SK-N-SH (cell line): ENCODE results near the gene DAB1. TPM values are rescaled to one million over a fixed set of nuclear protein-coding genes. Genes with fewer than 3 reads are reported as not detected.

ENCODE experiments used
- CTCF ChIA-PET: fragments of 300-600, 350-600 bp; formaldehyde crosslinking; extraction: SDS; loops from one replicate; lab custom pipeline; 2021; lab: Yijun Ruan, JAX
- POLR2A ChIA-PET: fragments of 350-600 bp; sonication (Branson Sonifier 250); formaldehyde crosslinking; extraction: SDS; loops from one replicate; lab custom pipeline; 2020; ENCODE audit warnings: antibody characterized with exemption, inconsistent platforms; lab: Yijun Ruan, JAX
- DNase-seq: peaks from one replicate; pipeline ENCODE4 v3.0.0; 2012
- H2AFZ ChIP-seq: fragments of 200-600 bp; sonication (generic); 2 replicates; pipeline ENCODE4 v1.8.1; 2016; ENCODE audit warnings: antibody characterized with exemption, mild to moderate bottlenecking, low read depth
- H3F3A ChIP-seq: fragments of 200-600 bp; sonication (generic); replicated peaks from 2 replicates; pipeline ENCODE3; 2016; ENCODE audit warnings: antibody characterized with exemption, mild to moderate bottlenecking; ENCODE audit not compliant: insufficient read depth
- H3K27ac ChIP-seq, 2 experiments: fragments of 200-500 bp in 1 of 2; fragments of 200-600 bp in 1 of 2; sonication (Bioruptor generic) in 1 of 2; sonication (generic), shearing (Covaris generic) in 1 of 2; 2 replicates each; pipeline versions ENCODE4 v1.5.1 to v1.6.1; 2014 to 2016; ENCODE audit warnings: low read depth in 2 of 2, inconsistent platforms in 1 of 2, low read length in 1 of 2, mild to moderate bottlenecking in 1 of 2, mixed read lengths in 1 of 2
- H3K27me3 ChIP-seq: fragments of 200-600 bp; sonication (generic), shearing (Covaris generic); 2 replicates; pipeline ENCODE4 v1.6.1; 2016; ENCODE audit warnings: mixed run types; ENCODE audit not compliant: insufficient read depth
- H3K36me3 ChIP-seq, 2 experiments: fragments of 200-500 bp in 1 of 2; fragments of 200-600 bp in 1 of 2; sonication (Bioruptor generic) in 1 of 2; sonication (generic) in 1 of 2; replicated peaks in 1 of 2; 2 replicates each; pipeline versions ENCODE3 to v1.5.1; 2014 to 2016; ENCODE audit warnings: low read length in 1 of 2, mild to moderate bottlenecking in 1 of 2; ENCODE audit not compliant: insufficient read depth in 2 of 2, control insufficient read depth in 1 of 2
- H3K4me1 ChIP-seq, 2 experiments: fragments of 200-500 bp in 1 of 2; fragments of 200-600 bp in 1 of 2; sonication (Bioruptor generic) in 1 of 2; sonication (generic), shearing (Covaris generic) in 1 of 2; 2 replicates each; pipeline versions ENCODE4 v1.5.1 to v1.6.1; 2014 to 2016; ENCODE audit warnings: low read depth in 1 of 2, low read length in 1 of 2, mixed run types in 1 of 2; ENCODE audit not compliant: insufficient read depth in 2 of 2, control insufficient read depth in 1 of 2
- H3K4me2 ChIP-seq: fragments of 200-600 bp; sonication (generic), shearing (Covaris generic); 2 replicates; pipeline ENCODE4 v1.6.1; 2017; ENCODE audit warnings: mixed run types
- H3K4me3 ChIP-seq, 2 experiments: fragments of 200-500 bp in 1 of 2; fragments of 200-600 bp in 1 of 2; sonication (Bioruptor generic) in 1 of 2; sonication (generic), shearing (Covaris generic) in 1 of 2; 2 replicates each; pipeline versions ENCODE4 v1.5.1 to v1.8.1; 2014 to 2016; ENCODE audit warnings: low read depth in 2 of 2, inconsistent platforms in 1 of 2, low read length in 1 of 2, mild to moderate bottlenecking in 1 of 2, mixed read lengths in 1 of 2, moderate library complexity in 1 of 2
- H3K79me2 ChIP-seq: fragments of 200-600 bp; sonication (generic); 2 replicates; pipeline ENCODE4 v1.8.1; 2017; ENCODE audit warnings: mild to moderate bottlenecking; ENCODE audit not compliant: insufficient read depth
- H3K9ac ChIP-seq: fragments of 200-600 bp; sonication (generic); 2 replicates; pipeline ENCODE4 v1.6.1; 2017; ENCODE audit warnings: mixed run types
- H3K9me2 ChIP-seq: fragments of 200-600 bp; sonication (generic); 2 replicates; pipeline ENCODE4 v1.6.1; 2017; ENCODE audit warnings: mixed run types
- H3K9me3 ChIP-seq: fragments of 200-600 bp; sonication (generic); 2 replicates; pipeline ENCODE4 v1.6.1; 2017; ENCODE audit warnings: mixed run types, mild to moderate bottlenecking, moderate library complexity
- H4K20me1 ChIP-seq: fragments of 200-600 bp; sonication (generic); 2 replicates; pipeline ENCODE4 v1.6.1; 2017; ENCODE audit warnings: mild to moderate bottlenecking, mixed run types; ENCODE audit not compliant: insufficient read depth
- FOXJ3 ChIP-seq: sonication (generic); formaldehyde crosslinking; IDR thresholded peaks from 2 replicates; pipeline ENCODE4 v1.5.1; 2020; ENCODE audit warnings: mild to moderate bottlenecking, missing genetic modification reagents
- FOXM1 ChIP-seq: IDR thresholded peaks from 2 replicates; pipeline ENCODE4 v1.4.0; 2012; ENCODE audit warnings: low read depth, mild to moderate bottlenecking
- GATA2 ChIP-seq: sonication (generic); formaldehyde crosslinking; IDR thresholded peaks from 2 replicates; pipeline ENCODE4 v1.5.0; 2020; ENCODE audit warnings: mild to moderate bottlenecking, missing genetic modification reagents
- MXI1 ChIP-seq: IDR thresholded peaks from 2 replicates; pipeline ENCODE4 v1.6.1; 2012; ENCODE audit warnings: mild to moderate bottlenecking, low read depth, low read length, improper control_type of control experiment
- POLR2AphosphoS5 ChIP-seq: IDR thresholded peaks from 2 replicates; pipeline ENCODE4 v1.6.1; 2012; ENCODE audit warnings: low read depth, low read length
- REST ChIP-seq: IDR thresholded peaks from 2 replicates; pipeline ENCODE4 v1.6.1; 2012; ENCODE audit warnings: mild to moderate bottlenecking, low read depth, low read length, moderate library complexity
- RXRA ChIP-seq: IDR thresholded peaks from 2 replicates; pipeline ENCODE4 v1.4.0; 2012; ENCODE audit warnings: low read depth, mild to moderate bottlenecking, borderline replicate concordance
- SIN3A ChIP-seq: IDR thresholded peaks from 2 replicates; pipeline ENCODE4 v1.6.1; 2012; ENCODE audit warnings: low read depth, mild to moderate bottlenecking, low read length, moderate library complexity, borderline replicate concordance
- TAF1 ChIP-seq: IDR thresholded peaks from 2 replicates; pipeline ENCODE4 v1.6.1; 2012; ENCODE audit warnings: low read depth, mild to moderate bottlenecking, low read length, moderate library complexity, borderline replicate concordance
- TCF12 ChIP-seq: IDR thresholded peaks from 2 replicates; pipeline ENCODE4 v1.4.0; 2012
- USF2 ChIP-seq: fragments of 150-350 bp; IDR thresholded peaks from 2 replicates; pipeline ENCODE4 v1.6.1; 2017; ENCODE audit warnings: antibody characterized with exemption, low read length, low read depth, borderline replicate concordance
- YY1 ChIP-seq: IDR thresholded peaks from 2 replicates; pipeline ENCODE4 v1.4.0; 2012; ENCODE audit warnings: low read depth, mild to moderate bottlenecking
- WGBS: methylation state at CpG from one replicate; pipeline ENCODE4 v1.1.6; 2017; ENCODE audit warnings: low lambda C conversion rate; 5-methylcytosine and 5-hydroxymethylcytosine counted together
- polyA plus RNA-seq, 3 experiments: library from polyadenylated mRNA; depleted of rRNA; stranded (reverse); fragments of >200 nt; gene quantifications; 2 replicates each; pipeline ENCODE4 v1.2.3, GENCODE V29; 2012
- TF ChIP-seq, protein P1 (sequence below): fragments of 150-350 bp; IDR thresholded peaks from 2 replicates; pipeline ENCODE4 v1.6.1; 2016; ENCODE audit warnings: mild to moderate bottlenecking, low read depth, low read length

DAB1 gene
- polyA plus RNA-seq, 1 of the 3 experiments (the other 2 are of a cell fraction) = 2.9 TPM

- Histone ChIP-seq H3K4me1 (no peaks in the 10 kb centered on the region), H3K9me2 (no peaks in the 10 kb centered on the region), H3K4me2 (no peak overlapping the region), H3K27me3 (no peaks in the 10 kb centered on the region), H3F3A (peaks cover 6% of the 10 kb centered on the region), H3K27ac (no peak overlapping the region), H3K4me3 (no peak overlapping the region), H3K9me3 (no peaks in the 10 kb centered on the region), H2AFZ (no peak overlapping the region), H3K9ac (no peak overlapping the region), H3K79me2 (no peaks in the 10 kb centered on the region), H3K36me3 (no peaks in the 10 kb centered on the region), H4K20me1 (no peaks in the 10 kb centered on the region)
- TF ChIP-seq FOXJ3 (no peak), SIN3A (no peak), TCF12 (no peak), POLR2AphosphoS5 (no peak), YY1 (no peak), TAF1 (no peak), REST (no peak), MXI1 (no peak)
- TF ChIP-seq, protein P1, sequence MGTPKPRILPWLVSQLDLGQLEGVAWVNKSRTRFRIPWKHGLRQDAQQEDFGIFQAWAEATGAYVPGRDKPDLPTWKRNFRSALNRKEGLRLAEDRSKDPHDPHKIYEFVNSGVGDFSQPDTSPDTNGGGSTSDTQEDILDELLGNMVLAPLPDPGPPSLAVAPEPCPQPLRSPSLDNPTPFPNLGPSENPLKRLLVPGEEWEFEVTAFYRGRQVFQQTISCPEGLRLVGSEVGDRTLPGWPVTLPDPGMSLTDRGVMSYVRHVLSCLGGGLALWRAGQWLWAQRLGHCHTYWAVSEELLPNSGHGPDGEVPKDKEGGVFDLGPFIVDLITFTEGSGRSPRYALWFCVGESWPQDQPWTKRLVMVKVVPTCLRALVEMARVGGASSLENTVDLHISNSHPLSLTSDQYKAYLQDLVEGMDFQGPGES = no peak
- ChIA-PET POLR2A (no interaction called here), CTCF (no interaction called here)
- 54% methylated on average over 2 of the region's 2 CpGs for WGBS
- DNase-seq = no peak
These were observed 389.1 kb downstream of the DAB1 start for GRCh38 chr1:57034713-57035112.

- Histone ChIP-seq H3K9me3 (no peaks in the 10 kb centered on the region), H3F3A (peaks cover 6% of the 10 kb centered on the region), H3K79me2 (no peaks in the 10 kb centered on the region), H3K9ac (no peak overlapping the region), H3K9me2 (no peaks in the 10 kb centered on the region), H3K4me1 (no peaks in the 10 kb centered on the region), H3K4me3 (no peak overlapping the region), H3K36me3 (no peaks in the 10 kb centered on the region), H3K27ac (no peak overlapping the region), H3K27me3 (no peaks in the 10 kb centered on the region), H4K20me1 (no peaks in the 10 kb centered on the region), H2AFZ (no peak overlapping the region), H3K4me2 (no peak overlapping the region)
- POLR2A ChIA-PET = no interaction called here
- CTCF ChIA-PET = no interaction called here
- DNase-seq = no peak
- WGBS = 72% methylated on average over 8 of the region's 8 CpGs
- no peak for TF ChIP-seq USF2
- no peak for TF ChIP-seq REST
- TF ChIP-seq, protein P1 = no peak
- TF ChIP-seq RXRA = no peak
- TF ChIP-seq MXI1 = no peak
- no peak for TF ChIP-seq FOXM1
- TF ChIP-seq GATA2 (CRISPR knock-in tag) = no peak
These were observed 390.4 kb downstream of the DAB1 start for GRCh38 chr1:57033222-57034001.
